Fibroblast of skin of back (primary cell): ENCODE measurements around the gene IDH3A.
A peak's percentile ranks its signal among the peaks of the same experiment; 100 is the strongest.

Experiments
- DNase-seq: peaks from one replicate; pipeline ENCODE4 v3.0.0-alpha.2; 2013

IDH3A gene

DNA sequence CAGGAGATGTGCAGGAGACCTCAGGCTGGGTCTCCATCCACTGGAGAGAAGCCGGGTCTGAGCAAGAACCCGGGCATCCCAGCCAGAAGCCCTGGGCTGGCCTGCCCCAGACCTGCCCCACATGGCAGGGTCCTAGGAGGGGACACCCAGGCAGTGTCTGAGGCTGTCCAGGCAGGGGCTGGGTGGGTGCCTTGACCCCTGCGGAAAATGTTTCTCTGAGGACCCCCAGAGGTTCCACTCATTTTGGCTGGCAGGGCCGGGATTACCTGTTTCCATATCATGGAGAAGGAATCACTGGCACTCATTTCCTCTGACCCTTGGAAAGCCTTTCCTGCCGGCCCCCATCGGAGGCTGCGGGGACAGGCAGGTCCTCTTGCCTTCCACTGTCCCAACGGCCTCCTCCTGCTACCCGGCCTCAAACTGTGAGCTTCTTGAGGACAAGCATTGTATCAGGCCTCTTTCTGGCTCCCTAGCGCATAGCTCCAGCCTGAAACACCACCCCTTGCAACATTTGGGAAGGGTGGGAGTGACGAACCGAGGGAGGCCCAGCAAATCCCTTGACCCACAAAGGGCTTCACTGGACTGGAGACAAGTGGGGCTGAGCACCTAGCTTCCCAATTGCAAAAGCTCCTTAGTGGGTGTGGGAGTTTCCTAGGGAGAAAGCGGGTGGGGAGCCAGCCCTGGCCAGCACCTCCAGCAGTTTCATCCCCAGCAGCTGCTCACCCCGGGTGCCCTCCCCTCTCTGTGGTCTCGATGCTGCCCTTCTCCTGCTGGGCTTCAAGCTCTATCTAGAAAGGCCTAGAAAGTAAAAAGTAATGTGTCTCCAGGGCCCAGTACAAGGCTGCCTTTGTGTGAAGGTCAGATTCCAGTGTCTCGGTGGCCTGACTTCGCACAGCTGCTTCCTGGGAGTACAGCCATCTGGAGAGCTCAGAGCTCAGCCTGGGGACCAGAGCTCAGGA lies 55.5 kb downstream of the IDH3A start:
- no peak for DNase-seq

DNA sequence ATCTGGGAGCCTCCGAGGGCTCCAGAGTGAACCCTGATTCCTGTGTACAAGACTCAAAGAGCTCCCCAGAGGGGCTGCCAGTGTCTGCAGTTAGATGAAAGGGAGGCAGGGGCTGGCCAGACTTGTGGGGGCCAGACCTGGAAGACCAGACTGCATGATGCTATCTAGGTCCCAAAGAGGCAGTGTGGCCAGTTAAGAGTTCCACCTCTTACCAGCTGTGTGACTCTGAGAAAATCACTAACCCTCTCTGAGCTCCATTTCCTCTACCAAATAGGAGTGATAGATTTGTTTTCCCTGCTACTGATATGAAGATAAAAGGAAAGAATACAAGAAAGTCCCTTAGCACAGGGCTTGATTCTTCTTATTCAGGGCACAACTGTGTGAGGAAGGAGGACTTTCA lies 56.2 kb downstream of the IDH3A start:
- no peak for DNase-seq

- DNase-seq, result no peak
Observed at GRCh38 chr15:78205856-78206255, 56.7 kb downstream of the IDH3A start.

DNA sequence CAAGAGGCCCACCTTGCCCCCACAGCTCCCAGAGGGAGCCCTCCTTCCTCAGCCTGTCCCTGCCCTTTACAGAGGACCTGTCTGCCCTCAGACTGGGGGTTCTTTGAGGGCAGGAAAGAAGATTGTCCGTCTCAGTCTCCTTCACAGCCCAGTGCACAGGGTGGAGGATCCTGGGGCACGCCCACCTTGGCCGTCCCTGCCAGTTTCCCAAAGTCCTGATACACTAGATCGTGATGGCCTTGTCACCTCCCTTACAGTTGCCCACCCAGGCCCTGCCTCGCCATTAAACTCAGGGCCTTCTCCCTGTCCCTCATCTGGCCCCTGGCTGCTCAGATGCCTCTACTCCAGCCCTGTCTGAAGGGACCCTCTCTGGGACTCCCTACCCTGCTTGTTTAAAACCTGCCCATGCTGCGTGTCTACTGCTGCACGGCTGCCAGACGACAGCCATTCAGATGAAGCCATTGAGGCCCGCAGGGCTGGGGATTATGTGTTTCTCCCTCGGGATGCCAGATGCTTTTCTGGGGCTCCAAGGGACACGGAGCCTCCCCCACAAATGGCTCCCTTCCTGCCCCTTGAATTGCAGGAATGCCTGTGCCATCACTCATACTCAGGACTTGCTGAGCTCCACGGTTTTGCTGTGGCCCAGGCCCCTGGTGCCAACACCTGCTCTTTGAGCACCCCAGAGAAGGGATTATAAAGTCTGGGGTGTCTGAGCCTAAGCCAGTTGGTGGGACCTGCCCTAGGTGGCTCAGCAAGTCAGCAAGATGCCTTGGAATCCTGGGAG lies 57.4 kb downstream of the IDH3A start:
- peak; percentile 72 for DNase-seq

- DNase-seq, result no peak
Observed at GRCh38 chr15:78207110-78207458, 57.9 kb downstream of the IDH3A start.

DNA sequence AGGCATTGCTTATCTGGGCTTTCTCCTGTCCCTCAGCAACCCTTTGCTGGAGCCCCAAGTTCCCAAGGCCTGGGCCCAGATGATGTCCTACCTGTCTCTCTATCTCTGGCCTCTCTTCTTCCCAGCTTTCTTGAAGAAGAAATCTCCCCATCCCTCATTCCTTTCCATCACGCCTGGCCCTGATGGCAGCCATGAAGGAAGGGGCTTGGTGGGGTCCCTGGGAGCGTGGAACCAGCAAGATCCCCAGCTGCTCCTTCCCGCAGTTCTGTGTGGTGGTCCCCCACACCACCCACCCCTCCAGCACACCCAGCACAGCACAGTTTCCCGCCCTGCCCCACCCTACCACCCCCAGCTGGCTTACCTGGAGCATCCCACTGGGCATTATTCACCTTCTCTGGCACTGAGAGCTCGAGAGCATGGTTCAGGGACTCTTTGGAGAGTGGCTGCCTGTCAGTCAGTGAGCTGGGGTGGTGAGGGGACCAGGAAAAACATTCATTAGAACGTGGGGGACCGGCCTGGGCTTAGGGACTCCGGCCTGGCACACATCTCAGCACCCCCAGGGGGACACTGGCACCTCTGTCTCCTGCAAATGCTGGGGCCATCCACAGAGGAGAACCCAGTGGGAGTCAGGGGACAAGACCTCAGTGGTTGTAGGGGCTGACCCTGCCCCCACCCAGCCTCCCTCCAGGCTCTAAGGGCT lies 58.6 kb downstream of the IDH3A start:
- no peak for DNase-seq

DNA sequence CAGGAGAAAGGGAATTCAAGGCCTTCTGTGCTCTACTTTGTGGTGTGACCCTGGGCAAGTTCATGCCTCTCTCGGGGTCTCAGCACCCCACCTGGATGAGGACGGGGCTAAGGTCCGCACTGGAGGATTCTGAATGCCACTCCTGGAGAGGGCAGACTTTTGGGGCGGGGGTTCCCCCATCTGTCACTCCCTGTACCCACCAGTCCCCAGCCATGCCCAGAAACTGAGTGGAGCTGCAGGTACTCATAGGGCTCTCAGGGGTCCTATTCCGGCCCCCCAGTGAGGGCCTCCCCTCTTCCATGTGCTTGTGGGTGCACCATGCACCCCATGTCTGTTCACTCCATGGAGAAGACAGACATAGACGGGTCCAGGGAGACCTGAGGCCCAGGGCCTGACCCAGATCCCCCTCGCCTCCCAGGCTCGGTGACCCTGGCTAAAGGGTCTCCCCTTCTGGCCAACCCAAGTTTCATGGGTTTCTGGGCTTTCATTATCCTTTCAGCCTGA lies 59.2 kb downstream of the IDH3A start:
- DNase-seq, result no peak

- no peak for DNase-seq
Observed at GRCh38 chr15:78208887-78209645, 59.9 kb downstream of the IDH3A start.

- DNase-seq, result no peak
Observed at GRCh38 chr15:78209646-78210348, 60.6 kb downstream of the IDH3A start.

DNA sequence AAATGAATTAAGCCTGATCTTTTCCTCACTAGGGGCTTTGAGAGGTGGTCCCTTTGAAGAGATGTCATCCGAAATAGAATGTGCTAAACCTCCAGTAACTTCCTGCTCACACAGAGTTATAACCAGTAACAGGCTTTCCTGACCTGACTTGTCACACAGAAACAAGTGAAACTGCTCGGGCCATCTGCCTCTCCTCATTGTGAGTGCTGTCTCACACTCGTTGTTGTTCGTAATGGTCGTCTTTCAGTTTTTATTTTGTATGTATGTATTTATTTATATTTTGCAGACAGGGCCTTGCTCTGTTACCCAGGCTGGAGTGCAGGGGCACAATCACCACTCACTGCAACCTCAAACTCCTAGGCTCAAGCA lies 61.2 kb downstream of the IDH3A start:
- DNase-seq, result no peak

- DNase-seq, result no peak
Observed at GRCh38 chr15:78211189-78211921, 62.2 kb downstream of the IDH3A start.

GRCh38 chr15:78212008-78212407 lies 62.8 kb downstream of the IDH3A start:
- DNase-seq, result no peak

GRCh38 chr15:78212546-78213424 lies 63.6 kb downstream of the IDH3A start:
- DNase-seq, result peak; percentile 89

GRCh38 chr15:78213425-78213750 lies 64.2 kb downstream of the IDH3A start:
- no peak for DNase-seq

DNA sequence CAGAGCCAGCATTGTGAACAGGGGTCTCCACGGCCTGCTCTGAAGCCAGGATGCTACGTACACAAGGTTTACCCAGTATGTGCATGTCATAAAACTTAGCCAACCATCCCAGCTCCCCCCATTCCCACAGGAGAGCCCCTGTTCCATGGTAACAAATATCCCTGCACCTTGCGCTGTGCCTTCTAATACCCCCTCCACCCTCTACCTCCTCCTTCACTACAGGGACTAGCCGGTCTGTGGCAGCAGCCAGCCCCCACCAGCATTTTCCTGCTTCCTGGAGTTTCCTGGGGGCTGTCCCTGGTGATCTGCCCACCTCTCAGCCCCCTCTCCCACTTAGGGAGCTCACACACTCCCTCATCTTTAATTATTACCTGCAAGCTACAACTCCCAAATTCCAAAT lies 64.8 kb downstream of the IDH3A start:
- no peak for DNase-seq

DNA sequence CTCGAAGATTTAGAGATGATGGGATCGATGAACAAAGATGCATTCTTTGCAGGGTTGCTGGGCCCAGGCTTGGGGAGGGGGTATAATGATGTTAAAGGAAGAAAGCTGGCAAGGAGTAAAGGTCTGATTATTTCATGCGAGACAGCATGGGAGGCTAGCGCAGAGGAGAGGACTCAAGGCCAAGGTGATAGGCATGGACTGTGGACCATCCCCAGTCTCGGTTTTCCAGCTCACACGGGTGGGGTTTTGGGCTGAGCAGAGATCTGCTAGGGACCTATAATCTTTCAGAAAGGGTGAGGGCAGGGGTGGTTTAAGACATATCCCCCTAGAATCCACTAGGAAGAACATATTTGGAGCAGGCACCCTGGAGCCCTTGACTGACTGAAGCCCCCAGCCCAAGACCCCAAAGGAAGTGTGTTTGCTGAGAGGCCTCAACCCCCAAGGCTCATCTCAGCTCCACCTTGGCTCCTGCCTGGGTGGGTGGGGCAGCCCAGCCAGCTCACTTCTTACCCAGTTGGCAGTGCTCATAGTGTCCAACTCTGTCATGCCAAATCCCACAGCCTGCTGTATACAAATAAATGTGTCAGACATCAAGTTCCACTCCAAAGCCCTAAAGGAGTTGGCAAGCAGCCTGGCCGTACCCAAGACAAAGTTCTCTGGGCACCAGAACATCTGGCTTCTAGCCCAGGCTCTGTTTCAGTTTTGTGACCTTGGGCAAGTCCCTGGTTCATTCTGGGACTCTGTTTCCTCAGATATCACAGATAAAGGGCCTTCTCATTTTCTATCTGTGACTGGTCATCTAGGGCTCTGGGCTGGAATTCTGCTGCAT lies 67.3 kb downstream of the IDH3A start:
- DNase-seq, result no peak

GRCh38 chr15:78220713-78221112 lies 71.6 kb downstream of the IDH3A start:
- DNase-seq, result no peak
